DOHH2 (cell line): ENCODE results near the gene SLC15A1.

Source experiments
- H3F3A ChIP-seq: fragments of 200-600 bp; sonication (generic), shearing (Covaris generic); 2 replicates; pipeline ENCODE4 v1.6.0; 2016; ENCODE audit warnings: antibody characterized with exemption, mild to moderate bottlenecking; ENCODE audit not compliant: control insufficient read depth, insufficient read depth
- H3K27ac ChIP-seq: fragments of 200-600 bp; sonication (generic); 2 replicates; pipeline ENCODE4 v1.5.1; 2014; ENCODE audit warnings: low read depth, mild to moderate bottlenecking, low read length, moderate library complexity
- H3K27me3 ChIP-seq: fragments of 200-600 bp; sonication (generic); 2 replicates; pipeline ENCODE4 v1.6.1; 2014; ENCODE audit warnings: mild to moderate bottlenecking, low read length, mixed read lengths; ENCODE audit not compliant: control insufficient read depth
- H3K36me3 ChIP-seq: fragments of 200-600 bp; sonication (generic); 2 replicates; pipeline ENCODE4 v1.6.1; 2014; ENCODE audit warnings: mild to moderate bottlenecking, low read length, moderate library complexity, mixed read lengths; ENCODE audit not compliant: control insufficient read depth
- H3K4me1 ChIP-seq: fragments of 200-600 bp; sonication (generic); 2 replicates; pipeline ENCODE4 v1.6.1; 2014; ENCODE audit warnings: mild to moderate bottlenecking, low read length, mixed read lengths; ENCODE audit not compliant: control insufficient read depth
- H3K4me2 ChIP-seq: fragments of 200-600 bp; sonication (generic); 2 replicates; pipeline ENCODE4 v1.6.0; 2014; ENCODE audit warnings: mild to moderate bottlenecking, low read length, moderate library complexity
- H3K4me3 ChIP-seq: fragments of 200-600 bp; sonication (generic); 2 replicates; pipeline ENCODE4 v1.5.1; 2014; ENCODE audit warnings: mild to moderate bottlenecking, low read length, mixed read lengths
- H3K79me2 ChIP-seq: fragments of 200-600 bp; sonication (generic); 2 replicates; pipeline ENCODE4 v1.6.1; 2014; ENCODE audit warnings: mild to moderate bottlenecking, low read length, mixed read lengths; ENCODE audit not compliant: control insufficient read depth
- H3K9me2 ChIP-seq: fragments of 200-600 bp; sonication (generic); replicated peaks from 2 replicates; pipeline ENCODE4 v1.6.1; 2014; ENCODE audit warnings: mild to moderate bottlenecking, low read length, mixed read lengths; ENCODE audit not compliant: control insufficient read depth
- H3K9me3 ChIP-seq: fragments of 200-600 bp; sonication (generic); 2 replicates; pipeline ENCODE4 v1.6.1; 2014; ENCODE audit warnings: antibody characterized with exemption, low read length, mixed read lengths; ENCODE audit not compliant: control insufficient read depth, insufficient read depth
- H4K20me1 ChIP-seq: fragments of 200-600 bp; sonication (generic); 2 replicates; pipeline ENCODE4 v1.6.0; 2014; ENCODE audit warnings: low read depth, mild to moderate bottlenecking, antibody characterized with exemption, low read length, moderate library complexity; ENCODE audit not compliant: control insufficient read depth, insufficient read depth
- CTCF ChIP-seq: fragments of 200-600 bp; sonication (generic); IDR thresholded peaks from one replicate; pipeline ENCODE4 v1.5.1; 2014; ENCODE audit warnings: antibody characterized with exemption, mild to moderate bottlenecking, low read depth, low read length; ENCODE audit not compliant: poor library complexity, severe bottlenecking
- EZH2phosphoT487 ChIP-seq: fragments of 200-600 bp; sonication (generic); IDR thresholded peaks from 2 replicates; pipeline ENCODE4 v1.6.1; 2017; ENCODE audit warnings: borderline replicate concordance, mild to moderate bottlenecking, antibody characterized with exemption, low read length, moderate library complexity, mixed read lengths

The SLC15A1 gene

GRCh38 chr13:98781045-98781444, 28.6 kb upstream of the SLC15A1 start:
- no peaks in the 10 kb centered on the region for H4K20me1 ChIP-seq
- H3K36me3 ChIP-seq: no peaks in the 10 kb centered on the region
- no peaks in the 10 kb centered on the region for H3K9me3 ChIP-seq
- H3K27ac ChIP-seq: no peak overlapping the region
- no peak overlapping the region for H3K4me3 ChIP-seq
- TF ChIP-seq CTCF: no peak
- TF ChIP-seq EZH2phosphoT487: no peak
- H3K27me3 ChIP-seq: no peaks in the 10 kb centered on the region
- no peaks in the 10 kb centered on the region for H3K9me2 ChIP-seq
- no peak overlapping the region for H3K4me2 ChIP-seq
- no peaks in the 10 kb centered on the region for H3K79me2 ChIP-seq
- H3K4me1 ChIP-seq: no peaks in the 10 kb centered on the region
- H3F3A ChIP-seq: no peaks in the 10 kb centered on the region

- Histone ChIP-seq H3K79me2 (no peaks in the 10 kb centered on the region), H3K9me2 (no peaks in the 10 kb centered on the region), H3K36me3 (no peaks in the 10 kb centered on the region), H3K9me3 (no peaks in the 10 kb centered on the region), H4K20me1 (no peaks in the 10 kb centered on the region), H3K4me2 (no peak overlapping the region), H3K4me1 (no peaks in the 10 kb centered on the region), H3K27me3 (no peaks in the 10 kb centered on the region), H3F3A (no peaks in the 10 kb centered on the region), H3K27ac (no peak overlapping the region), H3K4me3 (no peak overlapping the region)
- TF ChIP-seq EZH2phosphoT487 (no peak), CTCF (no peak)
These were observed 28.0 kb upstream of the SLC15A1 start for GRCh38 chr13:98780451-98780850.

GRCh38 chr13:98779695-98780094, 27.2 kb upstream of the SLC15A1 start:
- Histone ChIP-seq H3K36me3 (no peaks in the 10 kb centered on the region), H3K9me2 (no peaks in the 10 kb centered on the region), H4K20me1 (no peaks in the 10 kb centered on the region), H3K79me2 (no peaks in the 10 kb centered on the region), H3K4me3 (no peak overlapping the region), H3K9me3 (no peaks in the 10 kb centered on the region), H3K27me3 (no peaks in the 10 kb centered on the region), H3K4me1 (no peaks in the 10 kb centered on the region), H3K27ac (no peak overlapping the region), H3K4me2 (no peak overlapping the region), H3F3A (no peaks in the 10 kb centered on the region)
- TF ChIP-seq EZH2phosphoT487 (no peak), CTCF (no peak)

GRCh38 chr13:98778749-98779148, 26.3 kb upstream of the SLC15A1 start:
- Histone ChIP-seq H3F3A (no peaks in the 10 kb centered on the region), H3K27ac (no peak overlapping the region), H3K9me2 (no peaks in the 10 kb centered on the region), H3K4me2 (no peak overlapping the region), H3K4me3 (no peak overlapping the region), H3K27me3 (no peaks in the 10 kb centered on the region), H3K36me3 (no peaks in the 10 kb centered on the region), H4K20me1 (no peaks in the 10 kb centered on the region), H3K79me2 (no peaks in the 10 kb centered on the region), H3K4me1 (no peaks in the 10 kb centered on the region), H3K9me3 (no peaks in the 10 kb centered on the region)
- no peak for TF ChIP-seq EZH2phosphoT487
- no peak for TF ChIP-seq CTCF
